Neural cell (in vitro differentiated cells): Measurements from ENCODE around the gene ITGA11.

Experiments used
- EP300 ChIP-seq: fragments of 450-650 bp; conservative IDR thresholded peaks from 2 replicates; pipeline ENCODE4 v1.6.1; 2014; ENCODE audit warnings: antibody characterized with exemption, mild to moderate bottlenecking, moderate library complexity; ENCODE audit not compliant: poor library complexity, severe bottlenecking
- EZH2 ChIP-seq: fragments of 200-600, 300-800 bp; shearing (Covaris generic), sonication (generic); IDR thresholded peaks from 2 replicates; pipeline ENCODE4 v1.6.1; 2014; ENCODE audit warnings: antibody characterized with exemption, low read length, borderline replicate concordance, mild to moderate bottlenecking; ENCODE audit not compliant: insufficient read depth, poor library complexity, severe bottlenecking
- MXI1 ChIP-seq: fragments of 450-650 bp; conservative IDR thresholded peaks from 2 replicates; pipeline ENCODE4 v1.6.1; 2014; ENCODE audit warnings: antibody characterized with exemption, mild to moderate bottlenecking; ENCODE audit not compliant: poor library complexity, severe bottlenecking
- POLR2AphosphoS5 ChIP-seq: IDR thresholded peaks from 2 replicates; pipeline ENCODE4 v1.6.1; 2012
- SMC3 ChIP-seq: fragments of 450-650 bp; conservative IDR thresholded peaks from 2 replicates; pipeline ENCODE4 v1.6.1; 2014; ENCODE audit warnings: antibody characterized with exemption, mild to moderate bottlenecking, moderate library complexity; ENCODE audit not compliant: poor library complexity
- TAF1 ChIP-seq: IDR thresholded peaks from 2 replicates; pipeline ENCODE4 v1.6.1; 2012; ENCODE audit warnings: low read depth
- TF ChIP-seq, protein P1 (sequence below): fragments of 450-650 bp; IDR thresholded peaks from 2 replicates; pipeline ENCODE4 v1.5.1; 2014; ENCODE audit warnings: antibody characterized with exemption, mild to moderate bottlenecking, moderate library complexity; ENCODE audit not compliant: poor library complexity, severe bottlenecking
- TF ChIP-seq, protein P2 (sequence below): IDR thresholded peaks from 2 replicates; pipeline ENCODE4 v1.6.1; 2012; ENCODE audit warnings: borderline replicate concordance

DNA sequence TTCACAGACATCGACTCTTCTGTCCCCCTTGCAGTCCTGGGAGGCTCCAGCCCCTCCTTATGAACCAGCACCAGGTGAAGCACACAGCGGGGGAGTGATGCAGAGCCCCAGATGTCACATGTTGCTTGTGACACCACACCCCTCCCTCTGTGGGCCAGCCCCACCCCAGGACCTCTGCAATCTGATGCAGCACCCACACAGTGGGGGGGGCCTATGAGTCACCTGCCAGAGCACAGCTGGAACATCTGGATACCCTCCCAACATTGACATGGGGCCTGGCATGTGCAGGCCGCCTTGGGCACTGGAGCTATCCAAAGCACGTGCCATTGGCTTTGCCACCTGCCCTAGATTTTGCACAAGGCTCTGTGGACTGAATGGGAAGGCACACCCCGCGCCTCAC lies 83.9 kb downstream of the ITGA11 start:
- TF ChIP-seq SMC3 = no peak
- no peak for TF ChIP-seq EP300
- TF ChIP-seq, protein P1, sequence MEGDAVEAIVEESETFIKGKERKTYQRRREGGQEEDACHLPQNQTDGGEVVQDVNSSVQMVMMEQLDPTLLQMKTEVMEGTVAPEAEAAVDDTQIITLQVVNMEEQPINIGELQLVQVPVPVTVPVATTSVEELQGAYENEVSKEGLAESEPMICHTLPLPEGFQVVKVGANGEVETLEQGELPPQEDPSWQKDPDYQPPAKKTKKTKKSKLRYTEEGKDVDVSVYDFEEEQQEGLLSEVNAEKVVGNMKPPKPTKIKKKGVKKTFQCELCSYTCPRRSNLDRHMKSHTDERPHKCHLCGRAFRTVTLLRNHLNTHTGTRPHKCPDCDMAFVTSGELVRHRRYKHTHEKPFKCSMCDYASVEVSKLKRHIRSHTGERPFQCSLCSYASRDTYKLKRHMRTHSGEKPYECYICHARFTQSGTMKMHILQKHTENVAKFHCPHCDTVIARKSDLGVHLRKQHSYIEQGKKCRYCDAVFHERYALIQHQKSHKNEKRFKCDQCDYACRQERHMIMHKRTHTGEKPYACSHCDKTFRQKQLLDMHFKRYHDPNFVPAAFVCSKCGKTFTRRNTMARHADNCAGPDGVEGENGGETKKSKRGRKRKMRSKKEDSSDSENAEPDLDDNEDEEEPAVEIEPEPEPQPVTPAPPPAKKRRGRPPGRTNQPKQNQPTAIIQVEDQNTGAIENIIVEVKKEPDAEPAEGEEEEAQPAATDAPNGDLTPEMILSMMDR = no peak
- no peak for TF ChIP-seq POLR2AphosphoS5
- TF ChIP-seq, protein P2, sequence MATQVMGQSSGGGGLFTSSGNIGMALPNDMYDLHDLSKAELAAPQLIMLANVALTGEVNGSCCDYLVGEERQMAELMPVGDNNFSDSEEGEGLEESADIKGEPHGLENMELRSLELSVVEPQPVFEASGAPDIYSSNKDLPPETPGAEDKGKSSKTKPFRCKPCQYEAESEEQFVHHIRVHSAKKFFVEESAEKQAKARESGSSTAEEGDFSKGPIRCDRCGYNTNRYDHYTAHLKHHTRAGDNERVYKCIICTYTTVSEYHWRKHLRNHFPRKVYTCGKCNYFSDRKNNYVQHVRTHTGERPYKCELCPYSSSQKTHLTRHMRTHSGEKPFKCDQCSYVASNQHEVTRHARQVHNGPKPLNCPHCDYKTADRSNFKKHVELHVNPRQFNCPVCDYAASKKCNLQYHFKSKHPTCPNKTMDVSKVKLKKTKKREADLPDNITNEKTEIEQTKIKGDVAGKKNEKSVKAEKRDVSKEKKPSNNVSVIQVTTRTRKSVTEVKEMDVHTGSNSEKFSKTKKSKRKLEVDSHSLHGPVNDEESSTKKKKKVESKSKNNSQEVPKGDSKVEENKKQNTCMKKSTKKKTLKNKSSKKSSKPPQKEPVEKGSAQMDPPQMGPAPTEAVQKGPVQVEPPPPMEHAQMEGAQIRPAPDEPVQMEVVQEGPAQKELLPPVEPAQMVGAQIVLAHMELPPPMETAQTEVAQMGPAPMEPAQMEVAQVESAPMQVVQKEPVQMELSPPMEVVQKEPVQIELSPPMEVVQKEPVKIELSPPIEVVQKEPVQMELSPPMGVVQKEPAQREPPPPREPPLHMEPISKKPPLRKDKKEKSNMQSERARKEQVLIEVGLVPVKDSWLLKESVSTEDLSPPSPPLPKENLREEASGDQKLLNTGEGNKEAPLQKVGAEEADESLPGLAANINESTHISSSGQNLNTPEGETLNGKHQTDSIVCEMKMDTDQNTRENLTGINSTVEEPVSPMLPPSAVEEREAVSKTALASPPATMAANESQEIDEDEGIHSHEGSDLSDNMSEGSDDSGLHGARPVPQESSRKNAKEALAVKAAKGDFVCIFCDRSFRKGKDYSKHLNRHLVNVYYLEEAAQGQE = no peak
- no peak for TF ChIP-seq EZH2
- TF ChIP-seq MXI1 = no peak
- no peak for TF ChIP-seq TAF1
